ENCODE measurements around the gene FOXI2.

- TF ChIP-seq GATA2 (IDR thresholded peaks at IDR 0.05; ENCODE audit: low read depth, low read length) (no peak), GATA3 (IDR thresholded peaks at IDR 0.05; ENCODE audit: low read depth, low read length) (no peak)
Observed at GRCh38 chr10:127744956-127745355, 8.0 kb downstream of the FOXI2 start.
